Measurements from ENCODE around the gene MARCHF2.

- no peak for TF ChIP-seq CTCF (IDR thresholded peaks at IDR 0.05; ENCODE audit: low read depth, low read length, poor library complexity, severe bottlenecking)
- no peak for TF ChIP-seq EZH2phosphoT487 (IDR thresholded peaks at IDR 0.05; ENCODE audit: borderline replicate concordance, low read length)
Observed at GRCh38 chr19:8399681-8400188, 13.4 kb upstream of the MARCHF2 start.
